ENCODE data around the gene SORCS1.
A peak's percentile ranks its signal among the peaks of the same experiment; 100 is the strongest.

The SORCS1 gene

DNA sequence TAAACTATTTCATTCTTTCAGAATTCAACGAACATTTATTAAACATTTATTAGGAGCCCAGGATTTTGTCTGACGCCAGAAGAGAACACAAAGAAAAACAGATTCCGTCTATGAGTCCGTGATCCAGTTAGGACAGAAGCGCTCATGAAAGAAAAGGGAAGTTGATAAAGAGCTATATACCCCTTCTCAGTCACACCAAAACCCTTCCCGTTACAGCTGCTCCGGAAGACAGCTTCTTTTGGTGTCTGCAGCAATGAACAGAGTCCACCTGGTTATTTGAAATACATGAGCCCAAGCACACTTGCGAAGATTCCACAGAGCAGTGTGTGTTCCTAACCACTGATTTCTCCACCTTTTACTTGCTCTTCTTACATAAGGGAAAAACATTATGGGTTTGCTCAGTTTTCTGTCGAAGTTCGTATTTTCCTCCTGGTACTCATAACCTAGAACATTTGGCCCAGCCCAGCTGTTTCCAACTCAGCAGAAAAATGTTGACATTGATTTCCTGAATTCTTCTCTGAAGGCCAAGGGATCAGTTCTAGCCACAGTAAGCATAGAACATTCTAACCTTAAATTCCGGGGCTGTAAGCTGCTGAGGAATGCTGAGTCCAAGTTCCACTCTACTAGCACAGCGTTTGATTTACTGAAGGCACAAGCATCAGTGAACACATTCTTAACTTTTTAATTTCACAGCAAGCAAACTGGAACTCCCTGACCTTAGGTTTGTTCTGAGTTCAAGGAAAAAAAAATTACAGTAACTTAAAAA lies 206.5 kb downstream of the SORCS1 start:
- Histone ChIP-seq H3K4me1 (ENCODE audit: control insufficient read depth, low read depth, low read length) (no peaks in the 10 kb centered on the region), H3K27ac (ENCODE audit: low read depth, low read length) (no peak overlapping the region), H2BK120ac (ENCODE audit: low read depth, low read length) (no peak overlapping the region), H2BK5ac (ENCODE audit: low read length) (no peak overlapping the region), H3K4ac (ENCODE audit: low read depth, low read length) (no peak overlapping the region), H4K5ac (ENCODE audit: low read length) (no peak overlapping the region), H3K18ac (ENCODE audit: low read length) (no peak overlapping the region), H2BK15ac (replicated peaks; ENCODE audit: low read depth) (no peak overlapping the region), H3K36me3 (ENCODE audit: control insufficient read depth, insufficient read depth, low read length) (no peaks in the 10 kb centered on the region), H3K27me3 (ENCODE audit: insufficient read depth, low read length, poor library complexity) (no peaks in the 10 kb centered on the region), H3K79me1 (ENCODE audit: low read length) (no peaks in the 10 kb centered on the region), H3K9ac (ENCODE audit: low read length) (no peak overlapping the region), H3K4me3 (ENCODE audit: low read length) (no peak overlapping the region), H3K23ac (ENCODE audit: low read length) (no peak overlapping the region), H2AK5ac (ENCODE audit: low read length) (no peak overlapping the region), H3K56ac (ENCODE audit: low read length) (no peak overlapping the region), H3K4me2 (ENCODE audit: low read length) (no peak overlapping the region), H4K8ac (ENCODE audit: low read depth, low read length) (no peak overlapping the region), H3K79me2 (ENCODE audit: control insufficient read depth, insufficient read depth, low read length) (no peaks in the 10 kb centered on the region)
- DNase-seq: no peak
- no CpG with 5 or more reads among the region's 12 CpGs for WGBS (ENCODE audit: extremely low coverage, insufficient coverage, low lambda C conversion rate)

DNA sequence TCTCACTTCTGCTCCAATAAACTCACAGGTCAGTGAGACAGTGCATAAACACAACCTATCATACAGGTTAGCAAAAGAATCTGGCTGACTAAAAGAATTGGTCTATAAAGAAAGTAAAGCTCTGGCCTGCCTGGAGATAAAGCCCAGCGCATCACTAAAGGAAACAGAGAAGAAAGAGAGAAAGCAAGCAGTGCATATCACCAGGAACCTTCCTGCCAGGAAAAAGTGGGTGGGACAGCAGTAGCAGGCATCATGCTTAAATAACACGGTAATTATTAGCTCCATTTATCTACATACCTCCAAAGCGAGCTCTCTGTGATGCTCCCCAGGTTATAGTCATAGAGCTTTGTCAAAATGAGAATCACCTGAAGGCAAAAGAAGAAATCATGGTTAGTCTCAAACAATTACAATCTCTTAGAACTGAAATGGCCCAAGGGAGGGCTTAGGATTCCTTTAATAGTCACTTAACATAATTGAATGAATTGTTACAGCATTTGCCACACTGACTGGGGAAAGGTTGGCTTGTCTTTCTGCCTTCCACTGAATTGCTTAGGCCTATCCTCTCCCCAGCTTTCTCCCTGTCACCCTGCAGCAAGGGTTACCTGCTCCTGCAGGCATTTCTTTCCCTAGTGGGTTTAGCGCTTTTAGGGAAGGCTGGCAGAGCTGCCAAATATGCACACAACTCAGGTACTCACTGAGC lies 208.1 kb downstream of the SORCS1 start:
- Histone ChIP-seq H2BK120ac (ENCODE audit: low read depth, low read length) (no peak overlapping the region), H3K79me1 (ENCODE audit: low read length) (no peaks in the 10 kb centered on the region), H3K79me2 (ENCODE audit: control insufficient read depth, insufficient read depth, low read length) (no peaks in the 10 kb centered on the region), H2BK15ac (replicated peaks; ENCODE audit: low read depth) (no peak overlapping the region), H3K23ac (ENCODE audit: low read length) (no peak overlapping the region), H2AK5ac (ENCODE audit: low read length) (no peak overlapping the region), H3K4me1 (ENCODE audit: control insufficient read depth, low read depth, low read length) (no peaks in the 10 kb centered on the region), H3K18ac (ENCODE audit: low read length) (no peak overlapping the region), H3K4me2 (ENCODE audit: low read length) (no peak overlapping the region), H3K27ac (ENCODE audit: low read depth, low read length) (no peak overlapping the region), H4K8ac (ENCODE audit: low read depth, low read length) (no peak overlapping the region), H2BK5ac (ENCODE audit: low read length) (no peak overlapping the region), H3K56ac (ENCODE audit: low read length) (no peak overlapping the region), H4K5ac (ENCODE audit: low read length) (no peak overlapping the region), H3K4me3 (ENCODE audit: low read length) (no peak overlapping the region), H3K36me3 (ENCODE audit: control insufficient read depth, insufficient read depth, low read length) (no peaks in the 10 kb centered on the region), H3K27me3 (ENCODE audit: insufficient read depth, low read length, poor library complexity) (no peaks in the 10 kb centered on the region), H3K4ac (ENCODE audit: low read depth, low read length) (no peak overlapping the region), H3K9ac (ENCODE audit: low read length) (no peak overlapping the region)
- no CpG with 5 or more reads among the region's 4 CpGs for WGBS (ENCODE audit: extremely low coverage, insufficient coverage, low lambda C conversion rate)
- DNase-seq: peak; percentile 47

GRCh38 chr10:106955133-106955532 lies 209.4 kb downstream of the SORCS1 start:
- Histone ChIP-seq H3K27ac (ENCODE audit: low read depth, low read length) (no peak overlapping the region), H3K4me2 (ENCODE audit: low read length) (no peak overlapping the region), H2BK5ac (ENCODE audit: low read length) (no peak overlapping the region), H3K79me1 (ENCODE audit: low read length) (no peaks in the 10 kb centered on the region), H4K5ac (ENCODE audit: low read length) (no peak overlapping the region), H3K18ac (ENCODE audit: low read length) (no peak overlapping the region), H3K79me2 (ENCODE audit: control insufficient read depth, insufficient read depth, low read length) (no peaks in the 10 kb centered on the region), H3K9ac (ENCODE audit: low read length) (no peak overlapping the region), H4K8ac (ENCODE audit: low read depth, low read length) (no peak overlapping the region), H3K4ac (ENCODE audit: low read depth, low read length) (no peak overlapping the region), H3K56ac (ENCODE audit: low read length) (no peak overlapping the region), H3K36me3 (ENCODE audit: control insufficient read depth, insufficient read depth, low read length) (no peaks in the 10 kb centered on the region), H3K27me3 (ENCODE audit: insufficient read depth, low read length, poor library complexity) (no peaks in the 10 kb centered on the region), H3K4me1 (ENCODE audit: control insufficient read depth, low read depth, low read length) (no peaks in the 10 kb centered on the region), H2BK120ac (ENCODE audit: low read depth, low read length) (no peak overlapping the region), H2AK5ac (ENCODE audit: low read length) (no peak overlapping the region), H2BK15ac (replicated peaks; ENCODE audit: low read depth) (no peak overlapping the region), H3K4me3 (ENCODE audit: low read length) (no peak overlapping the region), H3K23ac (ENCODE audit: low read length) (no peak overlapping the region)
- WGBS (ENCODE audit: extremely low coverage, insufficient coverage, low lambda C conversion rate): no CpG with 5 or more reads among the region's 9 CpGs
- DNase-seq: no peak

DNA sequence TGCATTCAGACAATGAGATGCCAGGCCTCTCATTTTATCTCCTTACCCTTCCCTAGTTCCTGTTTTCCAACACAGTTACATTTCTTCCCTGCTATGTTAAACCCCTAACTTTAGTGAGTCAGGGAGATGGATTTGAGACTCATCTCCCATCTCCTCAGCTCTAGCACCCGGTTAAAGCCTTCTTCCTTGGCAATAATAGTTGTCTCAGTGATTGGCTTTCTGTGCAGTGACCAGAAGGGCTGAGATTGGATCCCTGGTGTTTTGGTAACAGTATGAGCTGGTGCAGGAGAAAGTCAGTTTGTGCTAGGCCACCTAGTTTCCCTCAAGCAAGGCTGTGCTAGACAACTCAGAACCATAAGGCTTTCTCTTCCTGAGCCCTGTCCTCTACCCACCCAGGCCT lies 212.5 kb downstream of the SORCS1 start:
- Histone ChIP-seq H3K4me1 (ENCODE audit: control insufficient read depth, low read depth, low read length) (no peaks in the 10 kb centered on the region), H3K23ac (ENCODE audit: low read length) (no peak overlapping the region), H2BK15ac (replicated peaks; ENCODE audit: low read depth) (no peak overlapping the region), H3K4ac (ENCODE audit: low read depth, low read length) (no peak overlapping the region), H4K5ac (ENCODE audit: low read length) (no peak overlapping the region), H2BK120ac (ENCODE audit: low read depth, low read length) (no peak overlapping the region), H3K4me3 (ENCODE audit: low read length) (no peak overlapping the region), H3K27me3 (ENCODE audit: insufficient read depth, low read length, poor library complexity) (no peaks in the 10 kb centered on the region), H3K27ac (ENCODE audit: low read depth, low read length) (no peak overlapping the region), H3K4me2 (ENCODE audit: low read length) (no peak overlapping the region), H4K8ac (ENCODE audit: low read depth, low read length) (no peak overlapping the region), H3K9ac (ENCODE audit: low read length) (no peak overlapping the region), H3K18ac (ENCODE audit: low read length) (no peak overlapping the region), H3K36me3 (ENCODE audit: control insufficient read depth, insufficient read depth, low read length) (no peaks in the 10 kb centered on the region), H3K79me1 (ENCODE audit: low read length) (no peaks in the 10 kb centered on the region), H2AK5ac (ENCODE audit: low read length) (no peak overlapping the region), H2BK5ac (ENCODE audit: low read length) (no peak overlapping the region), H3K79me2 (ENCODE audit: control insufficient read depth, insufficient read depth, low read length) (no peaks in the 10 kb centered on the region), H3K56ac (ENCODE audit: low read length) (no peak overlapping the region)
- no CpG with 5 or more reads among the region's 1 CpG for WGBS (ENCODE audit: extremely low coverage, insufficient coverage, low lambda C conversion rate)
- DNase-seq: no peak

GRCh38 chr10:106949680-106950478 lies 214.6 kb downstream of the SORCS1 start:
- Histone ChIP-seq H3K18ac (ENCODE audit: low read length) (no peak overlapping the region), H3K4me2 (ENCODE audit: low read length) (no peak overlapping the region), H2BK5ac (ENCODE audit: low read length) (no peak overlapping the region), H3K27ac (ENCODE audit: low read depth, low read length) (no peak overlapping the region), H3K27me3 (ENCODE audit: insufficient read depth, low read length, poor library complexity) (no peaks in the 10 kb centered on the region), H3K23ac (ENCODE audit: low read length) (no peak overlapping the region), H3K79me2 (ENCODE audit: control insufficient read depth, insufficient read depth, low read length) (no peaks in the 10 kb centered on the region), H4K8ac (ENCODE audit: low read depth, low read length) (no peak overlapping the region), H2BK120ac (ENCODE audit: low read depth, low read length) (no peak overlapping the region), H3K4me3 (ENCODE audit: low read length) (no peak overlapping the region), H3K9ac (ENCODE audit: low read length) (no peak overlapping the region), H2BK15ac (replicated peaks; ENCODE audit: low read depth) (no peak overlapping the region), H3K4me1 (ENCODE audit: control insufficient read depth, low read depth, low read length) (no peaks in the 10 kb centered on the region), H3K36me3 (ENCODE audit: control insufficient read depth, insufficient read depth, low read length) (no peaks in the 10 kb centered on the region), H3K79me1 (ENCODE audit: low read length) (no peaks in the 10 kb centered on the region), H4K5ac (ENCODE audit: low read length) (no peak overlapping the region), H3K56ac (ENCODE audit: low read length) (no peak overlapping the region), H2AK5ac (ENCODE audit: low read length) (no peak overlapping the region), H3K4ac (ENCODE audit: low read depth, low read length) (no peak overlapping the region)
- WGBS (ENCODE audit: extremely low coverage, insufficient coverage, low lambda C conversion rate): no CpG with 5 or more reads among the region's 5 CpGs
- DNase-seq: no peak

All from mesendoderm (in vitro differentiated cells).